Lower leg skin (tissue), 3 donors: ENCODE results near the gene KIF1A.

Source experiments
- CTCF ChIP-seq, 3 donors: fragments of 450-650 bp; IDR thresholded peaks; one replicate each; pipeline ENCODE4 v1.5.1; 2016; ENCODE audit warnings: antibody characterized with exemption in 3 of 3, mild to moderate bottlenecking in 3 of 3, moderate library complexity in 2 of 3
- POLR2A ChIP-seq, 2 donors: fragments of 450-650 bp; IDR thresholded peaks; one replicate each; pipeline ENCODE4 v1.6.1; 2016 to 2017; ENCODE audit warnings: antibody characterized with exemption in 2 of 2, mild to moderate bottlenecking in 1 of 2, moderate library complexity in 1 of 2

- TF ChIP-seq CTCF (IDR thresholded peaks at IDR 0.05): no peak
- no peak for TF ChIP-seq POLR2A (IDR thresholded peaks at IDR 0.05)
Observed at GRCh38 chr2:240727439-240727838, 92.6 kb downstream of the KIF1A start.
